ENCODE results near the gene SLC5A8. TPM values are rescaled to one million over a fixed set of nuclear protein-coding genes. Genes with fewer than 3 reads are reported as not detected.

The SLC5A8 gene
- total RNA-seq, 1 donor from 2014 or later, result not detected

DNA sequence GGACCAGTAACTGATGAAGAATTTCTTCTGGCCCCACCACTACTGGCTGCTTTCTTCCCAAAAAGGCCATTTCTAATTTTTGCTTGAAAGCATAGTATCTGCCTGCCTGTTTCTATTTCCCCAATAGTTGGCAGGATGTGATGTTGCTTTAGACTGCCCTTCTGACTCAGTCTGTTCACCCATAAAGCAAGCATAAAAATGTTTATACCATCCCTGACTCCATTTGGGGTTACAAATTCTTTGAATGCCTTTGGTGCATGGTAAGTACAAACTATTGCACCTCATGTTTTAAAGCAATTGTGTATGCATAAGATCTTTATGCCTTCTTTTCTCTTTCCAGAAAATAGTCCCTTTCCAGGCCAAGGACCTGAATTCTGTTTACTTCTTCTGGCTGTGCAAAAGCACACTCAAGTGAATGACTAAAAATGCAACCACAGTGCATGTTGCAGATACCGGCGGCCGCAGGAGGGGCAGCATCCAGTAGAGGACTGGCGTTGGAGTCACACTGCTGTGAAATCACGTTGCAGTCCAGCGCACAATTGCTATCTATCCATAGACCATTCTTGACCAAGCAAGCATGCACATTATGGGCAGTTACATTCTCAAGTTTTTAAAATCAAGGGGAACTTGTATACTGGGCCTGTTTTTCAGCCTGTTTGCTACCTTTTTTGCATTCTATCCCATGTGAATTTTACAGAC, 82.4 kb downstream of the SLC5A8 start:
- no peaks in the 10 kb centered on the region for H3K4me1 ChIP-seq
- DNase-seq, result no peak
- intact Hi-C loops (cut with micrococcal nuclease), result no loop called here

DNA sequence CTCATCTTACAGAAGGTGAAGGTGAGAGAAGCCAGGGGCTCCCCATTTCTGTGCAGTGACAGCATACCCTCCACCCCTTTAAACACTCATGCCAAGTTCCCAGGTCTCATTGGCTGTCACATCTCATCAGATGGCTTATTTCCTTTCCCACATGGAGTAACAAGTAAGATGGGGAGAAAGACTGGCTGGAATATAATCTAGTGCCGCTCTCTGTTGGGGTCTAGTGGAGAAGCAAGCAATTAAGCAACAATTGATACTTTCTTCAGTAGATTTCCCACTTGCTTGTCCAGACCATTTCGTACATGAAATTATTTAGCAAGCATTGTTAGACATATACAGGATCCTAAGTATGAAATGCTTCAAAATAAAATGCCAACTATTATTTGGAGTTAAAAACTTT, 92.2 kb downstream of the SLC5A8 start:
- peaks cover 25% of the 10 kb centered on the region for H3K9me3 ChIP-seq (replicated peaks)
- no peak overlapping the region for H3K27ac ChIP-seq (replicated peaks)
- H3K4me3 ChIP-seq, result no peak overlapping the region
- DNase-seq, result no peak
- no peaks in the 10 kb centered on the region for H3K27me3 ChIP-seq (ENCODE audit: low read depth)
- intact Hi-C loops (cut with micrococcal nuclease), result no loop called here
- H3K4me1 ChIP-seq, result no peaks in the 10 kb centered on the region
- no peaks in the 10 kb centered on the region for H3K36me3 ChIP-seq
- TF ChIP-seq, protein P1, sequence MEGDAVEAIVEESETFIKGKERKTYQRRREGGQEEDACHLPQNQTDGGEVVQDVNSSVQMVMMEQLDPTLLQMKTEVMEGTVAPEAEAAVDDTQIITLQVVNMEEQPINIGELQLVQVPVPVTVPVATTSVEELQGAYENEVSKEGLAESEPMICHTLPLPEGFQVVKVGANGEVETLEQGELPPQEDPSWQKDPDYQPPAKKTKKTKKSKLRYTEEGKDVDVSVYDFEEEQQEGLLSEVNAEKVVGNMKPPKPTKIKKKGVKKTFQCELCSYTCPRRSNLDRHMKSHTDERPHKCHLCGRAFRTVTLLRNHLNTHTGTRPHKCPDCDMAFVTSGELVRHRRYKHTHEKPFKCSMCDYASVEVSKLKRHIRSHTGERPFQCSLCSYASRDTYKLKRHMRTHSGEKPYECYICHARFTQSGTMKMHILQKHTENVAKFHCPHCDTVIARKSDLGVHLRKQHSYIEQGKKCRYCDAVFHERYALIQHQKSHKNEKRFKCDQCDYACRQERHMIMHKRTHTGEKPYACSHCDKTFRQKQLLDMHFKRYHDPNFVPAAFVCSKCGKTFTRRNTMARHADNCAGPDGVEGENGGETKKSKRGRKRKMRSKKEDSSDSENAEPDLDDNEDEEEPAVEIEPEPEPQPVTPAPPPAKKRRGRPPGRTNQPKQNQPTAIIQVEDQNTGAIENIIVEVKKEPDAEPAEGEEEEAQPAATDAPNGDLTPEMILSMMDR (IDR thresholded peaks at IDR 0.05; ENCODE audit: borderline replicate concordance), result no peak

More for the DNA sequence above, 82.4 kb downstream of the SLC5A8 start:
- Histone ChIP-seq H3K9me3 (replicated peaks) (peaks cover 9% of the 10 kb centered on the region), H3K4me3 (no peak overlapping the region), H3K27ac (replicated peaks) (no peak overlapping the region), H3K36me3 (no peaks in the 10 kb centered on the region), H3K27me3 (ENCODE audit: low read depth) (no peaks in the 10 kb centered on the region)
- TF ChIP-seq, protein P1 (IDR thresholded peaks at IDR 0.05; ENCODE audit: borderline replicate concordance), result no peak

DNA sequence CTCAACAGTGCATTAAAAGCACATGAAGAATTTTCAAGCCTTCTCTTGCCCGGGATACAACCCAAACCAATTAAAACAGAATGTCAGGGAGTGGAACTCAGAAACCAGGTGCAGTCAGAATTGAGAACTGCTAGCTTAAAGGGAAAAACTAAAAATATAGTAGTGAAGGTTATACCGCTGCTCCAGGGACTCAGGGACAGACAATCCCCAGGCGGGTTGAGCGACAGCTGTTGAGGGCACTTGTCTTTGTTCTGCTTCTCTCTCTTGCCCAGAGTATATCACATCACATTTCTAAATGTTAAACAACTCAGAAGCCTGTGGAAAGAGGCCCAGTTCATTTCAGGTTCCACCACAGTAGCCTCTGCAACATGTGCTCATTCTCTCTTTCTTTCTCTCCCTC, 93.1 kb downstream of the SLC5A8 start:
- intact Hi-C loops (cut with micrococcal nuclease), result no loop called here
- Histone ChIP-seq H3K27ac (replicated peaks) (no peak overlapping the region), H3K9me3 (replicated peaks) (peaks cover 25% of the 10 kb centered on the region), H3K4me1 (no peaks in the 10 kb centered on the region), H3K36me3 (no peaks in the 10 kb centered on the region), H3K27me3 (ENCODE audit: low read depth) (no peaks in the 10 kb centered on the region), H3K4me3 (no peak overlapping the region)
- TF ChIP-seq, protein P1 (IDR thresholded peaks at IDR 0.05; ENCODE audit: borderline replicate concordance), result no peak
- DNase-seq, result no peak

DNA sequence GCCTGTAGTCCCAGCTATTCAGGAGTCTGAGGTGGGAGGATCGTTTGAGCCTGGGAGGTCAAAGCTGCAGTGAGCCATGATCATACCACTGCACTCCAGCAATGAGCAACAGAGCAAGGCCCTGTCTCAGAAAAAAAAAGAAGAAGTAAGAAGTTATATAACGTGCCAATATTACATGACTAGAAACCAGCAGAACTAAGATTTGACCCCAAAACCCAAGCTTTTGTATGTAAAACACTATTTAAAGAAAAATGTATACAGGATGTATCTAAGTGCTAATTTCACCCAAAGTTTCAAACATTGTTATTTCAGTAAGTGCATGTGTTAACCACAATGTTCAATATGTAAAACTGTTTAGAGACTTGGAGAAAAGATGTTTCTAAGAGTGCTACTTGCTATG, 94.7 kb downstream of the SLC5A8 start:
- no peaks in the 10 kb centered on the region for H3K4me1 ChIP-seq
- H3K4me3 ChIP-seq, result no peak overlapping the region
- no peaks in the 10 kb centered on the region for H3K36me3 ChIP-seq
- intact Hi-C loops (cut with micrococcal nuclease), result no loop called here
- no peaks in the 10 kb centered on the region for H3K27me3 ChIP-seq (ENCODE audit: low read depth)
- TF ChIP-seq, protein P1 (IDR thresholded peaks at IDR 0.05; ENCODE audit: borderline replicate concordance), result no peak
- DNase-seq, result no peak
- H3K27ac ChIP-seq (replicated peaks), result no peak overlapping the region
- H3K9me3 ChIP-seq (replicated peaks), result peaks cover 13% of the 10 kb centered on the region

DNA sequence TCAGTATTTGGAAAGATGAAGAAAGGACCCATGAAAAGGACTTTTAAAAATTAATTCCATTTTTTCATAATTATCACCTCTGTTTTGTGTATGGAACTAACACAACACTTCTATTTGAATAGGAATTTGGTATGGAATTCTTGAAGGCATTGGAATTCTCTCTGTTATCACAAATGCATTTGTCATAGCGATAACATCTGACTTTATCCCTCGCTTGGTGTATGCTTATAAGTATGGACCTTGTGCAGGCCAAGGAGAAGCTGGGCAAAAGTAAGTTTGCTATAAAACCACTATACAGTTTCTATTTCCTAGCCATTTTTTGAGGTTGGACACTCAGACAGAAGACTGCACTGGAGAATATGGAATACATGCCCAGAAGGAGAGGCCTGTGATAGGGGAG, 98.6 kb downstream of the SLC5A8 start:
- intact Hi-C loops (cut with micrococcal nuclease), result no loop called here
- Histone ChIP-seq H3K9me3 (replicated peaks) (peaks cover 20% of the 10 kb centered on the region), H3K4me3 (no peak overlapping the region), H3K27me3 (ENCODE audit: low read depth) (no peaks in the 10 kb centered on the region), H3K27ac (replicated peaks) (no peak overlapping the region), H3K36me3 (no peaks in the 10 kb centered on the region), H3K4me1 (no peaks in the 10 kb centered on the region)
- no peak for DNase-seq
- TF ChIP-seq, protein P1 (IDR thresholded peaks at IDR 0.05; ENCODE audit: borderline replicate concordance), result no peak

Measured in left ventricle myocardium inferior (tissue), 1 donor.